A204.1 (cell line): ENCODE data around the gene MOGAT3.
"Not testable (repeated sequence)": the region's sequence is repeated elsewhere in the genome, so short reads cannot be mapped to it uniquely, and the experiment has no call there.

Source experiments
- FAIRE-seq: peaks from 2 replicates; lab custom pipeline; 2012; peaks lifted over from hg19 to GRCh38; lab: Jason Lieb, UNC

MOGAT3 gene

GRCh38 chr7:101203740-101204738 lies 3.2 kb upstream of the MOGAT3 start:
- not testable (repeated sequence) for FAIRE-seq

- FAIRE-seq = no peak
These were observed 1.7 kb upstream of the MOGAT3 start for GRCh38 chr7:101202603-101202918.

- no peak for FAIRE-seq
These were observed 1.1 kb upstream of the MOGAT3 start for GRCh38 chr7:101201695-101202602.

GRCh38 chr7:101200504-101200861 lies 353 bp downstream of the MOGAT3 start:
- no peak for FAIRE-seq

- FAIRE-seq = not testable (repeated sequence)
These were observed 1.3 kb downstream of the MOGAT3 start for GRCh38 chr7:101199522-101199921.

GRCh38 chr7:101198476-101198875 lies 2.4 kb downstream of the MOGAT3 start:
- no peak for FAIRE-seq

- no peak for FAIRE-seq
These were observed 2.8 kb downstream of the MOGAT3 start for GRCh38 chr7:101197991-101198390.

GRCh38 chr7:101195884-101196283 lies 5.0 kb downstream of the MOGAT3 start:
- no peak for FAIRE-seq

GRCh38 chr7:101189109-101189508 lies 11.7 kb downstream of the MOGAT3 start:
- FAIRE-seq = no peak

- no peak for FAIRE-seq
These were observed 13.9 kb downstream of the MOGAT3 start for GRCh38 chr7:101186844-101187428.

- no peak for FAIRE-seq
These were observed 14.6 kb downstream of the MOGAT3 start for GRCh38 chr7:101186194-101186593.

GRCh38 chr7:101185258-101185839 lies 15.5 kb downstream of the MOGAT3 start:
- no peak for FAIRE-seq

- no peak for FAIRE-seq
These were observed 20.6 kb downstream of the MOGAT3 start, which contains the start of gene NAT16 for GRCh38 chr7:101180130-101180755. NAT16 (minus strand) TSS chr7:101180293; CDS start chr7:101174807, 5,486 bp downstream.

GRCh38 chr7:101179713-101180112 lies 21.1 kb downstream of the MOGAT3 start:
- FAIRE-seq = no peak

- no peak for FAIRE-seq
These were observed 21.7 kb downstream of the MOGAT3 start for GRCh38 chr7:101179117-101179516.

GRCh38 chr7:101177644-101178043 lies 23.2 kb downstream of the MOGAT3 start:
- no peak for FAIRE-seq

GRCh38 chr7:101175664-101176063 lies 25.2 kb downstream of the MOGAT3 start:
- no peak for FAIRE-seq

GRCh38 chr7:101174322-101174854 lies 26.4 kb downstream of the MOGAT3 start:
- no peak for FAIRE-seq

GRCh38 chr7:101173752-101174244 lies 27.0 kb downstream of the MOGAT3 start:
- FAIRE-seq = no peak

- no peak for FAIRE-seq
These were observed 27.7 kb downstream of the MOGAT3 start for GRCh38 chr7:101172854-101173751.
